ENCODE measurements around the gene LIPC. TPM values are rescaled to one million over a fixed set of nuclear protein-coding genes. Genes with fewer than 3 reads are reported as not detected.

LIPC gene
- total RNA-seq, 1 donor from 2014 or later, result not detected

- no peak for DNase-seq (ENCODE audit: low spot score)
- H3K9me3 Mint-ChIP-seq (ENCODE audit: unreplicated experiment), result no peaks in the 10 kb centered on the region
- no peak overlapping the region for H3K4me3 Mint-ChIP-seq (ENCODE audit: unreplicated experiment)
- no peak overlapping the region for H3K27ac Mint-ChIP-seq (ENCODE audit: unreplicated experiment)
- H3K27me3 Mint-ChIP-seq (ENCODE audit: unreplicated experiment), result peaks cover 5% of the 10 kb centered on the region
- no peak for TF ChIP-seq CTCF (IDR thresholded peaks at IDR 0.05; ENCODE audit: unreplicated experiment)
- H3K4me1 Mint-ChIP-seq (ENCODE audit: unreplicated experiment), result peaks cover 3% of the 10 kb centered on the region
- H3K36me3 Mint-ChIP-seq (ENCODE audit: low read depth, unreplicated experiment), result no peaks in the 10 kb centered on the region
Observed at GRCh38 chr15:58561321-58561720, 129.5 kb downstream of the LIPC start.

GRCh38 chr15:58562135-58562534 is 130.3 kb downstream of the LIPC start:
- H3K36me3 Mint-ChIP-seq (ENCODE audit: low read depth, unreplicated experiment), result no peaks in the 10 kb centered on the region

DNA sequence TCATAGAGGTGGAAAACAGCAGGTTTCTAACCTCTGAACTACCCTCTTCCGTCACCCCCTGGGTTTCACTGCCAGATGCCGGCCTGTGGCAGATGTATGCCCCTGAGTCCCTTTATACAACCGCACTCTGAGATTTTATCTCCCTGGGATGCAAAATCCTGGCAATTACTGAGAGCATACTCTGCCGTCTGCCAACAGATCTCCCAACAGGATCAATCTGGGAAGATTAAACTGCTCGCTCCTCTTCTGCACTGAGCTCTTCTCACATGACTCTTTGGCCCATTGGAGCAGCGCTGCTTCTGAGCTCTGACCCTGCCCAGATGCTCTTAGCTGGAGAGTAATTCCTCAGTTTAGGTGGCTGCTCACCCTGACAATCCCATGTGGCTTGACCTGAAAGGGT is 133.2 kb downstream of the LIPC start:
- DNase-seq (ENCODE audit: low spot score), result no peak
- Mint-ChIP-seq H3K27me3 (ENCODE audit: unreplicated experiment) (peaks cover 5% of the 10 kb centered on the region), H3K36me3 (ENCODE audit: low read depth, unreplicated experiment) (no peaks in the 10 kb centered on the region), H3K4me1 (ENCODE audit: unreplicated experiment) (peaks cover 3% of the 10 kb centered on the region), H3K9me3 (ENCODE audit: unreplicated experiment) (no peaks in the 10 kb centered on the region), H3K27ac (ENCODE audit: unreplicated experiment) (no peak overlapping the region), H3K4me3 (ENCODE audit: unreplicated experiment) (no peak overlapping the region)
- no peak for TF ChIP-seq CTCF (IDR thresholded peaks at IDR 0.05; ENCODE audit: unreplicated experiment)

More at GRCh38 chr15:58562135-58562534, 130.3 kb downstream of the LIPC start:
- Mint-ChIP-seq H3K27me3 (ENCODE audit: unreplicated experiment) (peaks cover 5% of the 10 kb centered on the region), H3K4me3 (ENCODE audit: unreplicated experiment) (no peak overlapping the region), H3K9me3 (ENCODE audit: unreplicated experiment) (no peaks in the 10 kb centered on the region), H3K4me1 (ENCODE audit: unreplicated experiment) (peaks cover 3% of the 10 kb centered on the region), H3K27ac (ENCODE audit: unreplicated experiment) (no peak overlapping the region)
- no peak for TF ChIP-seq CTCF (IDR thresholded peaks at IDR 0.05; ENCODE audit: unreplicated experiment)
- no peak for DNase-seq (ENCODE audit: low spot score)

DNA sequence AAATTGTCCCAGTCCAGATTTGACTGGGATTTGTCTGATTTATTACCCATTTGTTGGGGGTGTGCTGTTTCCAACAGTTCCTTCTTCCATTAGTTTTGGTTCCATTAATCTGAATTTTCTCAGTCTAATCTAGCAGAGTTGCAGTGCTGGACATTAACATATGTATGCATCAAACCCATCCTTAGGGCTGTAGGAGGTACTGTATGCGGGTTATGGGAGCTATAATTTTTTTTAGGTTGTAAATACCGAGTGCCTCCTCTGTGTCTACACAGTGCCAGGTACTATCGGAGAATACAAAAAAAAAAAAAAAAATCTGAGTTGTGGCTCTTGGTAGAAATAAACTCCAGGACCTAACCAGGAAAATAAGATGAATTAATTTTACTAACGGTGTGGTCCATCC is 133.8 kb downstream of the LIPC start:
- H3K27me3 Mint-ChIP-seq (ENCODE audit: unreplicated experiment), result peaks cover 6% of the 10 kb centered on the region
- peaks cover 3% of the 10 kb centered on the region for H3K4me1 Mint-ChIP-seq (ENCODE audit: unreplicated experiment)
- H3K9me3 Mint-ChIP-seq (ENCODE audit: unreplicated experiment), result no peaks in the 10 kb centered on the region
- H3K4me3 Mint-ChIP-seq (ENCODE audit: unreplicated experiment), result no peak overlapping the region
- H3K27ac Mint-ChIP-seq (ENCODE audit: unreplicated experiment), result no peak overlapping the region
- no peak for TF ChIP-seq CTCF (IDR thresholded peaks at IDR 0.05; ENCODE audit: unreplicated experiment)
- DNase-seq (ENCODE audit: low spot score), result no peak
- H3K36me3 Mint-ChIP-seq (ENCODE audit: low read depth, unreplicated experiment), result no peaks in the 10 kb centered on the region

GRCh38 chr15:58566029-58566428 is 134.2 kb downstream of the LIPC start:
- Mint-ChIP-seq H3K4me1 (ENCODE audit: unreplicated experiment) (peaks cover 2% of the 10 kb centered on the region), H3K36me3 (ENCODE audit: low read depth, unreplicated experiment) (no peaks in the 10 kb centered on the region), H3K27me3 (ENCODE audit: unreplicated experiment) (peaks cover 6% of the 10 kb centered on the region), H3K4me3 (ENCODE audit: unreplicated experiment) (no peak overlapping the region), H3K9me3 (ENCODE audit: unreplicated experiment) (no peaks in the 10 kb centered on the region), H3K27ac (ENCODE audit: unreplicated experiment) (no peak overlapping the region)
- TF ChIP-seq CTCF (IDR thresholded peaks at IDR 0.05; ENCODE audit: unreplicated experiment), result no peak
- no peak for DNase-seq (ENCODE audit: low spot score)

Data from endothelial cell (in vitro differentiated cells).